PC-3 (cell line): ENCODE results near the gene ISYNA1. TPM values are rescaled to one million over a fixed set of nuclear protein-coding genes. Genes with fewer than 3 reads are reported as not detected.

Experiments used
- ATAC-seq: fragments of 200-7000 bp; cut with Tn5 transposase; 2 replicates; pipeline ENCODE4 v1.9.1; 2020; ENCODE audit warnings: mild to moderate bottlenecking, moderate library complexity
- BruUV-seq: library from RNA; stranded (reverse); fragments of 400-500 nt; replicated peaks from 2 replicates; lab custom pipeline; 2021; lab: Mats Ljungman, UMichigan
- CTCF ChIA-PET: fragments of 300-600 bp; sonication (Branson Sonifier 250); formaldehyde crosslinking; loops from one replicate; lab custom pipeline; 2022; ENCODE audit warnings: antibody characterized with exemption; lab: Charles Lee
- POLR2A ChIA-PET: fragments of 300-600 bp; sonication (Branson Sonifier 250); formaldehyde crosslinking; loops from one replicate; lab custom pipeline; 2022; ENCODE audit warnings: antibody characterized with exemption; ENCODE audit not compliant: unreplicated experiment; lab: Charles Lee
- DNase-seq: peaks from one replicate; pipeline ENCODE4 v3.0.0-alpha.2; 2015
- H2AFZ ChIP-seq: fragments of 300-600 bp; sonication (generic); 2 replicates; pipeline ENCODE4 v1.6.0; 2016; ENCODE audit warnings: antibody characterized with exemption, low read length
- H3F3A ChIP-seq: fragments of 300-600 bp; sonication (generic); one replicate; pipeline ENCODE4 v1.6.0; 2017; ENCODE audit warnings: antibody characterized with exemption, low read length, control low read depth, mild to moderate bottlenecking; ENCODE audit not compliant: unreplicated experiment
- H3K27ac ChIP-seq: fragments of 300-600 bp; sonication (generic); 2 replicates; pipeline ENCODE4 v1.5.1; 2016; ENCODE audit warnings: mild to moderate bottlenecking, low read length
- H3K27me3 ChIP-seq: fragments of 300-600 bp; sonication (generic); 2 replicates; pipeline ENCODE4 v1.6.1; 2016; ENCODE audit warnings: low read length, mixed read lengths
- H3K36me3 ChIP-seq: fragments of 300-600 bp; sonication (generic); 2 replicates; pipeline ENCODE4 v1.6.1; 2016; ENCODE audit warnings: low read depth, mixed run types, low read length, mixed read lengths
- H3K4me1 ChIP-seq: fragments of 300-600 bp; sonication (generic); 2 replicates; pipeline ENCODE4 v1.5.1; 2016; ENCODE audit warnings: low read length; ENCODE audit not compliant: insufficient read depth
- H3K4me2 ChIP-seq: fragments of 300-600 bp; sonication (generic); 2 replicates; pipeline ENCODE4 v1.6.0; 2016; ENCODE audit warnings: low read length
- H3K4me3 ChIP-seq: fragments of 300-600 bp; sonication (generic); 2 replicates; pipeline ENCODE4 v1.5.1; 2016; ENCODE audit warnings: mild to moderate bottlenecking, low read length, mixed read lengths
- H3K79me2 ChIP-seq: fragments of 300-600 bp; sonication (generic); 2 replicates; pipeline ENCODE4 v1.6.1; 2017; ENCODE audit warnings: low read length, mixed read lengths
- H3K9ac ChIP-seq: fragments of 300-600 bp; sonication (generic); 2 replicates; pipeline ENCODE4 v1.6.0; 2016; ENCODE audit warnings: mild to moderate bottlenecking, low read length
- H3K9me2 ChIP-seq: fragments of 300-600 bp; sonication (generic); replicated peaks from 2 replicates; pipeline ENCODE4 v1.6.1; 2016; ENCODE audit warnings: mixed run types, low read length, mixed read lengths
- H3K9me3 ChIP-seq: fragments of 300-600 bp; sonication (generic); 2 replicates; pipeline ENCODE4 v1.6.1; 2016; ENCODE audit warnings: low read length, mixed read lengths
- H4K20me1 ChIP-seq: fragments of 300-600 bp; sonication (generic); 2 replicates; pipeline ENCODE4 v1.6.1; 2016; ENCODE audit warnings: low read length, mixed read lengths
- CTCF ChIP-seq: fragments of 300-600 bp; sonication (generic); conservative IDR thresholded peaks from 2 replicates; pipeline ENCODE4 v1.5.1; 2017; ENCODE audit warnings: antibody characterized with exemption, low read depth, mild to moderate bottlenecking, low read length
- EZH2 ChIP-seq: fragments of 300-600 bp; sonication (generic); IDR thresholded peaks from one replicate; pipeline ENCODE4 v1.6.1; 2017; ENCODE audit warnings: antibody characterized with exemption, mild to moderate bottlenecking, low read length; ENCODE audit not compliant: unreplicated experiment
- EZH2phosphoT487 ChIP-seq: fragments of 300-600 bp; sonication (generic); IDR thresholded peaks from 2 replicates; pipeline ENCODE4 v1.6.1; 2018; ENCODE audit warnings: mild to moderate bottlenecking, antibody characterized with exemption, low read length, borderline replicate concordance
- intact Hi-C: fragments of 100-400 bp; cut with micrococcal nuclease; formaldehyde crosslinking; loops from 2 replicates; pipeline ENCODE4 v1.9.0; 2023
- total RNA-seq: library from RNA; depleted of rRNA; stranded (reverse); fragments of >200 nt; gene quantifications from 2 replicates; pipeline ENCODE4 v1.2.3, GENCODE V29; 2014

The ISYNA1 gene
- total RNA-seq, 1 experiment from 2014 or later = 19.4 TPM

- peaks cover 17% of the 10 kb centered on the region; the same call in 1 of the 2 replicates for H4K20me1 ChIP-seq
- no peak for TF ChIP-seq EZH2phosphoT487
- no peak for TF ChIP-seq EZH2
- TF ChIP-seq CTCF = no peak
- ATAC-seq (no peak), DNase-seq (no peak)
- intact Hi-C loops = no loop called here
- no peak overlapping the region for H3K4me2 ChIP-seq
- peaks cover 17% of the 10 kb centered on the region for H3K4me1 ChIP-seq
- no peaks in the 10 kb centered on the region for H3K36me3 ChIP-seq
- no peaks in the 10 kb centered on the region for H3K9me2 ChIP-seq
- H3K9me3 ChIP-seq = no peaks in the 10 kb centered on the region
- H3K4me3 ChIP-seq = no peak overlapping the region
- H3K79me2 ChIP-seq = peaks cover 77% of the 10 kb centered on the region
- ChIA-PET POLR2A (no interaction called here), CTCF (interaction anchor here (0.6 kb wide), 1 partner anchor 25 kb away, joined by 3 read pairs; no protein-coding TSS in a partner anchor)
- H3K27ac ChIP-seq = no peak overlapping the region
- no peak overlapping the region for H2AFZ ChIP-seq
- no TSS peak for BruUV-seq
- H3K9ac ChIP-seq = no peak overlapping the region
- H3K27me3 ChIP-seq = no peaks in the 10 kb centered on the region
- no peaks in the 10 kb centered on the region for H3F3A ChIP-seq
Observed at GRCh38 chr19:18475762-18476331, 37.9 kb upstream of the ISYNA1 start.

- CTCF ChIA-PET = interaction anchor here (0.6 kb wide), 1 partner anchor 24 kb away, joined by 3 read pairs; no protein-coding TSS in a partner anchor
- BruUV-seq = no TSS peak
- peaks cover 69% of the 10 kb centered on the region for H3K79me2 ChIP-seq
Observed at GRCh38 chr19:18475004-18475453, 37.1 kb upstream of the ISYNA1 start.

More at GRCh38 chr19:18475004-18475453, 37.1 kb upstream of the ISYNA1 start:
- POLR2A ChIA-PET = no interaction called here
- DNase-seq (no peak), ATAC-seq (no peak)
- no peak overlapping the region for H3K4me2 ChIP-seq
- H3K27ac ChIP-seq = no peak overlapping the region
- H3K9ac ChIP-seq = no peak overlapping the region
- H3F3A ChIP-seq = no peaks in the 10 kb centered on the region
- no peaks in the 10 kb centered on the region for H3K36me3 ChIP-seq
- TF ChIP-seq EZH2phosphoT487 (no peak), CTCF (no peak), EZH2 (no peak)
- H3K4me1 ChIP-seq = peaks cover 16% of the 10 kb centered on the region
- intact Hi-C loops = no loop called here
- no peak overlapping the region for H3K4me3 ChIP-seq
- H4K20me1 ChIP-seq = peaks cover 17% of the 10 kb centered on the region; the same call in 1 of the 2 replicates
- H3K9me2 ChIP-seq = no peaks in the 10 kb centered on the region
- no peak overlapping the region for H2AFZ ChIP-seq
- no peaks in the 10 kb centered on the region for H3K27me3 ChIP-seq
- no peaks in the 10 kb centered on the region for H3K9me3 ChIP-seq
